Measurements from ENCODE around the gene HAVCR1. TPM values are rescaled to one million over a fixed set of nuclear protein-coding genes. Genes with fewer than 3 reads are reported as not detected.

The HAVCR1 gene
- total and polyA plus RNA-seq, 7 donors: 0.01 to 0.77 TPM; not detected in 5

DNA sequence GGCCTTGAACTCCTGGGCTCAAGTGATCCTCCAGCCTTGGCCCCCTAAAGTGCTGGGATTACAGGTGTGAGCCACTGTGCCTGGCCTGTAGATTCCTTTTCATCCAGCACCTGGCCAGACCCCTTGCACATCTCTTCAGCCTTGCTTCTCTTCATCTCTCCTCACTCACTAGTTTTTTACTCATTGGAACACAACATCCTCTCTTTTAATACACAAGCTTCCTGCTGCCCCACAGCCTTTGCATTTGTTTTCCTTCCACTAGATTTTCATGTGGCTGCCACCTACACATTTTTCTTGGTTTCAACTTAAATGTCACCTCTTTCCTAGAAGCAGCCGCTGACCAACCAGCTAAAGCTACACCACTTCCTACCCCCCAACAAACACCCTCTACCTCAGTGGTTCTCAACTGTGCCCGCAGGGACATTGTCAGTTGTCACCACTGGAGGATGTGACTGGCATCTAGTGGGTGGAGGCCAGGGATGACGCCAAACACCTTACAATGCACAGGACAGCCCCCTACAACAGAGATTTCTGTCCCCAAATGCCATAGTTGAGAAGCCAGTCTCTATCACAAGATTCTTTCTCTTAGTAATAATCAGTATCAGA is 33.7 kb downstream of the HAVCR1 start:
- no peaks in the 10 kb centered on the region for H3K4me1 ChIP-seq
- peaks cover 0 to 2% (median 0%) of the 10 kb centered on the region in 3 donors for H3K27me3 ChIP-seq (ENCODE audit: insufficient read depth in 3 of 3, low read length in 2 of 3)
- intact Hi-C loops (cut with DNase I): no loop called here
- DNase-seq (no peak), ATAC-seq (no peak)
- 84 to 87% (median 86%) methylated on average over 3 of the region's 3 CpGs for WGBS, 3 donors
- H3K4me3 ChIP-seq: no peak overlapping the region
- TF ChIP-seq, protein P1, sequence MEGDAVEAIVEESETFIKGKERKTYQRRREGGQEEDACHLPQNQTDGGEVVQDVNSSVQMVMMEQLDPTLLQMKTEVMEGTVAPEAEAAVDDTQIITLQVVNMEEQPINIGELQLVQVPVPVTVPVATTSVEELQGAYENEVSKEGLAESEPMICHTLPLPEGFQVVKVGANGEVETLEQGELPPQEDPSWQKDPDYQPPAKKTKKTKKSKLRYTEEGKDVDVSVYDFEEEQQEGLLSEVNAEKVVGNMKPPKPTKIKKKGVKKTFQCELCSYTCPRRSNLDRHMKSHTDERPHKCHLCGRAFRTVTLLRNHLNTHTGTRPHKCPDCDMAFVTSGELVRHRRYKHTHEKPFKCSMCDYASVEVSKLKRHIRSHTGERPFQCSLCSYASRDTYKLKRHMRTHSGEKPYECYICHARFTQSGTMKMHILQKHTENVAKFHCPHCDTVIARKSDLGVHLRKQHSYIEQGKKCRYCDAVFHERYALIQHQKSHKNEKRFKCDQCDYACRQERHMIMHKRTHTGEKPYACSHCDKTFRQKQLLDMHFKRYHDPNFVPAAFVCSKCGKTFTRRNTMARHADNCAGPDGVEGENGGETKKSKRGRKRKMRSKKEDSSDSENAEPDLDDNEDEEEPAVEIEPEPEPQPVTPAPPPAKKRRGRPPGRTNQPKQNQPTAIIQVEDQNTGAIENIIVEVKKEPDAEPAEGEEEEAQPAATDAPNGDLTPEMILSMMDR (IDR thresholded peaks at IDR 0.05): no peak
- H3K36me3 ChIP-seq (ENCODE audit: insufficient read depth in 1 of 2, low read depth in 1 of 2): no peaks in the 10 kb centered on the region
- no peaks in the 10 kb centered on the region for H3K9me3 ChIP-seq
- H3K27ac ChIP-seq: no peak overlapping the region

DNA sequence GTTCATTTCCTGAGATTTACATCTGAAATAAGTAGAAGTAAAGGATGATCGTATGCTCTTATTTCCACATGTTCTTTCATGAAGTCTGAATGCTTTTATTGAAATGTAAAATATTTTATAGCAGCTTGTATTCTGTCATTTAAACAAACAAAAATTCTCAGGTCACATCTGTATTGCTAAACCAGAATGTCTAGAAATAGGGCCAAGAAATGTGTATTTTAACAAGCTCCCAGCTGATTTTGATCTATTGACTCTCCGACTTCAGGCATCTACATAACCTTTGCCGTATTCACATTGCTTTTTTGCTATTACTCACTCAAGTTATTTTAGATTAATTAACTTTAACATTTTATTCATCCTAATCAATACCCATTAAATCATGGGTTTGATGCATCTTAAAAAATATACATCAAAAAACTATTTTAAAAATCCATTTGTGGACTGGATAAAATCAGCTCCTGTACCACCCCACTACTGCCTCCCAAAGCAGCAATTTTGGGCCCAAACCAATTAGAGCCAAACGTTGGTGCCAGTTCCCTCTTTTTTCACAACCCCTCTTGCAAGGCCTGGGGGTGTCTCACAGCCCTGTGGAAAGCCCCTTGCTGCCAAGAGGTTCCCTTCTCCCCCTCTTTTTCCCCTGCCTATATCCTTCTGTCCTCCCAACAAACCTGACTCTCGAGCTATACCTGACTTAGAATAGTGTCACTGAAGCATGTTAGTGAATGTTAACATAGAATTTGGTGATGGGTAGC is 34.5 kb downstream of the HAVCR1 start:
- WGBS, 3 donors: 69 to 74% (median 72%) methylated on average over 5 of the region's 5 CpGs
- Histone ChIP-seq H3K27me3 (ENCODE audit: insufficient read depth in 3 of 3, low read length in 2 of 3) (peaks cover 0 to 2% (median 0%) of the 10 kb centered on the region in 3 donors), H3K27ac (no peak overlapping the region), H3K36me3 (ENCODE audit: insufficient read depth in 1 of 2, low read depth in 1 of 2) (no peaks in the 10 kb centered on the region), H3K9me3 (no peaks in the 10 kb centered on the region), H3K4me1 (no peaks in the 10 kb centered on the region), H3K4me3 (no peak overlapping the region)
- ATAC-seq: no peak
- TF ChIP-seq, protein P1 (IDR thresholded peaks at IDR 0.05): no peak
- DNase-seq: no peak
- intact Hi-C loops (cut with DNase I): no loop called here

DNA sequence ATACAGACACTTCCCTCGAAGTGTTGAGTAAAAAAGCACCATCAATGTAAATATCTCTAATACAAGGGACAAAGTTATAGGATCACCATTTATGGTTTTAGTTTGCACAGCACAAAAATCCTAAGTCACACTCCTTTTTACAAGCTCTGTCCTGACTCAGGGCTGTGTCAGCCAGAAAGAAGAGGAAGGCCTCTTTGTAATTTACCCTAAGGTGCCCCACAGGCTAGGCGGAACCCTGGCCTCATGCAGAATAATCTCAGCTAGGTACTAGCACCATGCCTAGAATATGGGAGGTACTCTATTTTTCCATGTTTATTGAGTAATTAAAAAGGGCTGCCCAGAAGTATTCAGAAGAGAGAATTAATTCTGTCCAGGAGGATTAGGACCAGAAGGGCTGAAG is 36.9 kb downstream of the HAVCR1 start:
- intact Hi-C loops (cut with DNase I): no loop called here
- TF ChIP-seq, protein P1 (IDR thresholded peaks at IDR 0.05): no peak
- Histone ChIP-seq H3K4me1 (no peaks in the 10 kb centered on the region), H3K27me3 (ENCODE audit: insufficient read depth in 3 of 3, low read length in 2 of 3) (no peaks in the 10 kb centered on the region), H3K4me3 (no peak overlapping the region), H3K27ac (no peak overlapping the region), H3K36me3 (ENCODE audit: insufficient read depth in 1 of 2, low read depth in 1 of 2) (no peaks in the 10 kb centered on the region), H3K9me3 (no peaks in the 10 kb centered on the region)
- DNase-seq: no peak
- WGBS, 3 donors: 82 to 87% (median 87%) methylated on average over 2 of the region's 2 CpGs
- no peak for ATAC-seq

DNA sequence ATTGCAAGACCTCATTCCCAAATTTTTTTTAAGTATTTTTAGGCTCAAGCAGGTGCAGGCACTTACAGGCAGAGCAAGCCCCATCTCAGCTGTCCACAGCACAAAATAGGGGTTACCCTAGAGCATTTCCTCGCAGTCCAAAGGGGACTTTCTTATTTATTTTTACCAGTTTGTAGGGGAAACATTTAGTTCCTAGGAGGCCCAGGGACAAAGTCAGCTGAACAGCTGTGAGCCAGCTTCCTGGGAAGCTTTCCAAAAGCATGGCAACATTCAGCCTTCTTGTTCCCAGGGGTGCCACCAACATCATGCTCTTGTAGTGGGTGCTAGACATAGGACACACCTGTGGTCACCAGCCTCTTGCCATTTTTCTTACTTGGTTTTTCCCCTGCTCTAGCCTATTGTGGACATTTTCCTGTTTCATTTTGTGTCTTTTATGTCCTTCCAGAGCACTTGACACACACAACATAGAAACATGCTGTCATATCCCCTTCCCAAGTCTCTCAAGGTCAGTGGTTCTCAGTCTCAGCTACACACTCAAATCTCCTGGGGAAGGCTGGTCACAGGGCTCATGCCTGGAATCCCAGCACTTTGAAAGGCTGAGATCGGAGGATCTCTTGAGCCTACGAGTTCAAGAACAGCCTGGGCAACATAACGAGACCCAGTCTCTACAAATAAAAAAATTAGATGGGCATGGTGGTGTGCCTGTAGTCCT is 38.2 kb downstream of the HAVCR1 start:
- Histone ChIP-seq H3K36me3 (ENCODE audit: insufficient read depth in 1 of 2, low read depth in 1 of 2) (no peaks in the 10 kb centered on the region), H3K9me3 (no peaks in the 10 kb centered on the region), H3K4me3 (no peak overlapping the region), H3K4me1 (no peaks in the 10 kb centered on the region), H3K27me3 (ENCODE audit: insufficient read depth in 3 of 3, low read length in 2 of 3) (no peaks in the 10 kb centered on the region), H3K27ac (no peak overlapping the region)
- intact Hi-C loops (cut with DNase I): no loop called here
- no peak for ATAC-seq
- WGBS, 3 donors: 17 to 37% (median 24%) methylated on average over 4 of the region's 4 CpGs
- TF ChIP-seq, protein P1 (IDR thresholded peaks at IDR 0.05): no peak
- no peak for DNase-seq
